Stomach (tissue), 9 donors: ENCODE measurements around the gene ROBO2. TPM values are rescaled to one million over a fixed set of nuclear protein-coding genes. Genes with fewer than 3 reads are reported as not detected.

Source experiments
- DNase-seq, 2 donors: peaks; one replicate each; pipeline versions ENCODE4 v3.0.0 to v3.0.0-alpha.2; 2013 to 2019
- H3K27ac ChIP-seq, 5 donors: fragments of 200-600 bp in 4 of 5; sonication (generic) in 4 of 5; one replicate each; pipeline ENCODE4 v1.5.1; 2013 to 2019; ENCODE audit warnings: mild to moderate bottlenecking in 1 of 5, moderate library complexity in 1 of 5
- H3K27me3 ChIP-seq, 3 donors: fragments of 200-600 bp; sonication (generic); one replicate each; pipeline ENCODE4 v1.5.1; 2017 to 2019; ENCODE audit warnings: mixed run types in 1 of 3
- H3K36me3 ChIP-seq, 4 donors: fragments of 200-600 bp; sonication (generic); 1 replicate in 3 of 4; 2 replicates in 1 of 4; pipeline ENCODE4 v1.5.1; 2016 to 2019
- H3K4me1 ChIP-seq, 4 donors: fragments of 200-600 bp; sonication (generic); one replicate each; pipeline ENCODE4 v1.5.1; 2016 to 2019
- H3K4me3 ChIP-seq, 4 donors: fragments of 200-600 bp; sonication (generic) in 3 of 4; one replicate each; pipeline ENCODE4 v1.5.1; 2016 to 2019; ENCODE audit warnings: mild to moderate bottlenecking in 1 of 4
- H3K9me3 ChIP-seq, 4 donors: fragments of 200-600 bp; sonication (generic); one replicate each; pipeline ENCODE4 v1.5.1; 2016 to 2019
- CTCF ChIP-seq, 7 experiments: fragments of 450-650 bp in 4 of 7; fragments of 200-600 bp in 3 of 7; sonication (generic) in 3 of 7; IDR thresholded peaks; one replicate each; pipeline ENCODE4 v1.5.1; 2016 to 2019; ENCODE audit warnings: antibody characterized with exemption in 7 of 7, control low read depth in 2 of 7, mild to moderate bottlenecking in 1 of 7
- EP300 ChIP-seq: sonication (generic); formaldehyde crosslinking; IDR thresholded peaks from one replicate; pipeline ENCODE4 v1.6.1; 2017; ENCODE audit warnings: antibody characterized with exemption
- POLR2A ChIP-seq, 4 donors: fragments of 450-650 bp; IDR thresholded peaks; one replicate each; pipeline ENCODE4 v1.6.1; 2016; ENCODE audit warnings: antibody characterized with exemption in 4 of 4, control low read depth in 2 of 4, mild to moderate bottlenecking in 1 of 4, moderate library complexity in 1 of 4
- POLR2AphosphoS5 ChIP-seq, 3 donors: sonication (generic); formaldehyde crosslinking; IDR thresholded peaks; one replicate each; pipeline ENCODE4 v1.6.1; 2016; ENCODE audit warnings: antibody characterized with exemption in 3 of 3
- WGBS, 5 donors: extraction: QIAGEN DNeasy Blood & Tissue Kit in 3 of 5; methylation state at CpG; one replicate each; pipeline versions ENCODE4 v1.1.5 to v1.1.7; 2013 to 2018; 5-methylcytosine and 5-hydroxymethylcytosine counted together
- intact Hi-C: fragments of 100-400 bp; cut with DNase I; formaldehyde crosslinking; loops from one replicate; pipeline ENCODE4 v1.15.1; 2023; ENCODE audit warnings: low total_unique reads
- polyA plus RNA-seq, 3 donors: library from polyadenylated mRNA; stranded (reverse); fragments of 200-250 nt; gene quantifications; one replicate each; pipeline ENCODE4 v1.2.3, GENCODE V29; 2013
- total RNA-seq, 5 donors: library from RNA; depleted of rRNA; stranded (reverse); fragments of >200 nt; gene quantifications; one replicate each; pipeline versions ENCODE4 v1.1.0 to v1.2.3, GENCODE V29; 2014 to 2016
- donor health status: healthy with polysubstance abuse.
- donor health status: Bipolar disorder and iron deficiency.
- donor health status: healthy.

ROBO2 gene
- total and polyA plus RNA-seq, 8 donors: 0.25 to 11.4 (median 0.45) TPM; not detected in 2

GRCh38 chr3:77188210-77188609 is 148.3 kb downstream of the ROBO2 start:
- Histone ChIP-seq H3K4me3 (no peak overlapping the region), H3K27me3 (no peaks in the 10 kb centered on the region), H3K27ac (no peak overlapping the region), H3K9me3 (no peaks in the 10 kb centered on the region), H3K4me1 (peaks cover 0 to 7% (median 0%) of the 10 kb centered on the region in 4 donors), H3K36me3 (no peaks in the 10 kb centered on the region)
- WGBS, 5 donors: 50 to 83% (median 72%) methylated on average over 2 of the region's 2 CpGs
- intact Hi-C loops: no loop called here
- no peak for TF ChIP-seq CTCF (IDR thresholded peaks at IDR 0.05)
- no peak for TF ChIP-seq POLR2A (IDR thresholded peaks at IDR 0.05)
- no peak for TF ChIP-seq POLR2AphosphoS5 (IDR thresholded peaks at IDR 0.05)
- TF ChIP-seq EP300: no peak
- DNase-seq: no peak

- TF ChIP-seq CTCF (IDR thresholded peaks at IDR 0.05) (no peak), POLR2A (IDR thresholded peaks at IDR 0.05) (no peak), EP300 (no peak), POLR2AphosphoS5 (IDR thresholded peaks at IDR 0.05) (no peak)
- no peaks in the 10 kb centered on the region for H3K27me3 ChIP-seq
- 41 to 57% (median 51%) methylated on average over 2 of the region's 2 CpGs for WGBS, 5 donors
- H3K27ac ChIP-seq: no peak overlapping the region
- no peaks in the 10 kb centered on the region for H3K36me3 ChIP-seq
- H3K4me3 ChIP-seq: no peak overlapping the region
- intact Hi-C loops: no loop called here
- H3K9me3 ChIP-seq: no peaks in the 10 kb centered on the region
- no peak for DNase-seq
- H3K4me1 ChIP-seq: peaks cover 0 to 7% (median 0%) of the 10 kb centered on the region in 4 donors
These were observed 149.4 kb downstream of the ROBO2 start for GRCh38 chr3:77189258-77189657.

- TF ChIP-seq CTCF (IDR thresholded peaks at IDR 0.05): no peak
- no peak for TF ChIP-seq POLR2AphosphoS5 (IDR thresholded peaks at IDR 0.05)
- no peak for TF ChIP-seq POLR2A (IDR thresholded peaks at IDR 0.05)
- TF ChIP-seq EP300: no peak
- DNase-seq: no peak
These were observed 149.8 kb downstream of the ROBO2 start for GRCh38 chr3:77189684-77190083.

GRCh38 chr3:77190374-77190773 is 150.5 kb downstream of the ROBO2 start:
- TF ChIP-seq POLR2AphosphoS5 (IDR thresholded peaks at IDR 0.05): no peak
- no peak for TF ChIP-seq POLR2A (IDR thresholded peaks at IDR 0.05)
- TF ChIP-seq CTCF (IDR thresholded peaks at IDR 0.05): no peak
- TF ChIP-seq EP300: no peak
- Histone ChIP-seq H3K4me3 (no peak overlapping the region), H3K4me1 (peaks cover 0 to 7% (median 0%) of the 10 kb centered on the region in 4 donors), H3K36me3 (no peaks in the 10 kb centered on the region), H3K27me3 (no peaks in the 10 kb centered on the region), H3K9me3 (no peaks in the 10 kb centered on the region), H3K27ac (no peak overlapping the region)
- DNase-seq: peak in 1 of 2 donors; percentile 38
- intact Hi-C loops: no loop called here
- 17 to 41% (median 19%) methylated on average over 3 of the region's 3 CpGs for WGBS, 5 donors

More at GRCh38 chr3:77189684-77190083, 149.8 kb downstream of the ROBO2 start:
- no peak overlapping the region for H3K4me3 ChIP-seq
- no peaks in the 10 kb centered on the region for H3K36me3 ChIP-seq
- H3K27ac ChIP-seq: no peak overlapping the region
- no peaks in the 10 kb centered on the region for H3K27me3 ChIP-seq
- WGBS, 5 donors: 52 to 80% (median 68%) methylated on average over 2 of the region's 2 CpGs
- H3K9me3 ChIP-seq: no peaks in the 10 kb centered on the region
- intact Hi-C loops: no loop called here
- H3K4me1 ChIP-seq: peaks cover 0 to 7% (median 0%) of the 10 kb centered on the region in 4 donors
